Measurements from ENCODE around the gene PKHD1.

Gene PKHD1

DNA sequence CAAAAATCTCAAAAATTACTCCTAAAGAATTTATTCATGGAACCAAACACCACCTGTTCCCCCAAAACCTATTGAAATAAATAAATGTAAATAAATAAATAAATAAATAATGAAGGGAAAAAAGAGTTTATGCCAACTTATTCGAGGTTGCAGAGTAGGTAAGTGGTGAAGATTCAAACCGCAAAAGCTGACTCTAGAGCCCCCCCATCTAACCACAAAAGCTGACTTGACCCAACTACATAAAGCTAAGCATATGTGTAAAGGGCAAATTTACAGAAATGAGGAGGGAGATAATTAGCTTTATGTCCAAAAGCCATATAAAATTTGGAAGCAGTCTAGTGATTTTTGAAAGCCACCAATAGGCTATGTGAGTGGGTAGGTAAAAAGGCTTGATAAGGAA, 486.9 kb downstream of the PKHD1 start:
- no peak for DNase-seq

DNA sequence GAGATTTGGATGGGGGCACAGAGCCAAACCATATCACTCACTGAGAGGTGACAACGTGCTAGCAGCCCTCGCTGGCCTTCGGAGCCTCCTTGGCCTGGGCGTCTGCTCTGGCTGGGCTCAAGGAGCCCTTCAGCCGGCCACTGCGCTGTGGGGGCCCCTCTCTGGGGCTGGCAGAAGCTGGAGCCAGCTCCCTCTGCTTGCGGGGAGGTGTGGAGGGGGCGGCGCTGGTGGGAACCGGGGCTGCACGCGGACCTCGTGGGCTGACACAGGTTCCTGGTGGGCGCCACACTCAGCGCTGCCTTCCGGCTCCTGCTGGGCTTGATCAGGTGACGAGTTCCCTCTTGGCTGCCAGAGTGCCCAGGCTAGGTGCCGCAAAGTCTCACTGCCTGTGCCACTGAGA, 489.2 kb downstream of the PKHD1 start:
- DNase-seq: no peak

DNA sequence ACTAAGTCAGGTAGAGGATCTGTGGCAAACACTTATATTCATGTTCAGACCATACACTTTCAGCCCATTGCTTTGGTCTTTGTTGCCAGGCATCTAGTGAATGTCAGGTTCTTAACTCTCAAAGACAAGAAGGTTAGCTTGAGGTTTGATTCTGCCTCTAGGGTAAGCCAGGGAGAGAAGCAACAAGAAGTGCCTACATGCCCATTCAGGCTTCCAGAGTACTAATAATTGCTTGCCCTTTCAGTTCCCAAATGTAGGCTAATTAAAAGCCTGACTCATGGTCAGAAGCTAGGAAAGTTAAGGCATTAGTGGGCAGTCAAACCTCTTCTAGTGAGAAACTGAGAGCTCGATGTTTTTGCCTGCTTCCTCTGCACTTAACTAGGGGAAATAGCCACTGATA, 492.4 kb downstream of the PKHD1 start:
- DNase-seq: no peak

DNA sequence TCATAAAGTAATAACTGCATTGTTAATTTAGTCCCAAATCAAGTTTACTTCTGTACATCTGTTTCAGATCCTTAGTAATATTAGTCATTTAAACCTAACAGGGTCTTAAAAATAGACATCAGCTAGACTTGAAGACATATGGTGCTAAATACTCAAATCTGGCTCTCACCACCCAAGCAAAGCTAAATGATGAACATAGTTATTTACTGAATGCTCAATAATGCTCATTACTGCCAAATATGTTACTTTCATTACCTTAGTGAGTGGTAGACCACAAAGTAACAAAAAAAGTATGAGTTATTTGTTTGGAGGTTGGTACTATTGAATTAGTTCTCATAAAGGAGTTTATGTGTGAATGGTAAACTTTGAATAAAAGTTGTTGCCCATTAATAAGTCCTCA, 502.1 kb downstream of the PKHD1 start:
- no peak for DNase-seq

DNA sequence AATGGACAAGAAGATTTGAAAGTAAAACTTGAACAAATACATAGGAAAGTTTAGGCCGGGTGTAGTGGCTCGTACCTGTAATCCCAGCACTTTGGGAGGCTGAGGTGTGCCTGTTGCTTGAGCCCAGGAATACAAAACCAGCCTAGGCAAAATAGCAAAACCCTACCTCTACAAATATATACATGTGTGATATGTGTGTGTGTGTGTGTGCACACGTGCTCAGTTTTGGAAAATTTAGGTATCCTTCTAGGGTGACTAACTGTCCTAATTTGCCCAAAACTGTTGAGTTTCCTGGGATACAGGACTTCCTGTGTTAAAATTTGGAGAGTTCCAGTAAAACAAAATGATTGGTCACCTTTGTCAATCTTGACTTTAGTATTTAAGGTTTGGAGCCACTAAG, 503.2 kb downstream of the PKHD1 start:
- DNase-seq: no peak

DNA sequence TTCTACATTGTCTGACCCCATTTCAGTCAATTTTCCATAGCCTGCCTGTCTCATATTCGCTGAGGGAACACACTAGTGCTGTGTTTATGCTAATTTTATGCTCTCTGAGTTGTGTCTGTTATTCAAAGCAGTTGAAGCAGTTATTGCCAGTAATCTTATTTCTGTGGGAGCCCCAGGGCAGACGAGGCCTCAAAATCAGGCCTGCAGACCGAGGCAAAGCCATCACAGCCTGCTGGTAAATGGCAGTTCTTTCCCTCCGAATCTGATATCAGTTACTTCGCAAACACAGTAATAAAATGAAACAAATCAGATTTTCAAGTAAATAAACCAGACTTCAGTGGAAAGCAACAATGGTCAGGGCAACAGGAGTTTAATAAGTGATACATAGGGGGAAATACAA, 508.4 kb downstream of the PKHD1 start:
- DNase-seq: no peak

DNA sequence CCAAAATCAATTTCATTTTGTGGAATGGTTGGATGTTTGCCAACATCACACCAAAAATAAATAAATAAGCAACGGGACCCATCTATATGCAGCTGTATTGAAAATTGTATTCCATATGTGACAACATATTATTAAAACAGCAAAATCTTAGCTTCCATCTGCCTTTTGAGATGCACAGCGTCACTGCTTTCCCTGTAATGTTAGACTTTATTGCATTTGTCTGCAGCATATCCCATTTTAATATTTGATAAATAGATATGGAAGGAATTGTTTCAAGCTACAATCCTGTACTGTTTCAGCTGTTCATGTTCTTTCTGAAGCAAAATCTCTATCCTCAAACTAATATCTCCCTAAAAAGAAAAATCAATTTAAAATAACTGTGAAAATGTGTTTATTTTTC, 509.1 kb downstream of the PKHD1 start:
- DNase-seq: no peak

DNA sequence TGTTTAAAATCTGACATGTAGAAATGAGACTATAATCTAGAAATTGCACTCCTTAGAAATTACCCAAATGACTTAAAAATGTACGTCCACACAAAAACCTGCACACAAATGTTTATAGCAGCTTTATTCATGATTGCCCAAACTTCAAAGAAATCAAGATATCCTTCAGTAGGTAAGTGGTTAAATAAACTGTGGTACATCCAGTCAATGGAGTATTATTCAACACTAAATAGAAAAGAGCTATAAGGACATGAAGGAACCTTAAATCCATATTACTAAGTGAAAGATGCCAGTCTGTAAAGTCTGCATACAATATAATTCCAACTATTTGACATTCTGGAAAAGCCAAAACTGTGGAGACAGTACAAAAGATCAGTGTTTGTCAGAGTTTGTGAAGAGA, 513.4 kb downstream of the PKHD1 start:
- DNase-seq: no peak

DNA sequence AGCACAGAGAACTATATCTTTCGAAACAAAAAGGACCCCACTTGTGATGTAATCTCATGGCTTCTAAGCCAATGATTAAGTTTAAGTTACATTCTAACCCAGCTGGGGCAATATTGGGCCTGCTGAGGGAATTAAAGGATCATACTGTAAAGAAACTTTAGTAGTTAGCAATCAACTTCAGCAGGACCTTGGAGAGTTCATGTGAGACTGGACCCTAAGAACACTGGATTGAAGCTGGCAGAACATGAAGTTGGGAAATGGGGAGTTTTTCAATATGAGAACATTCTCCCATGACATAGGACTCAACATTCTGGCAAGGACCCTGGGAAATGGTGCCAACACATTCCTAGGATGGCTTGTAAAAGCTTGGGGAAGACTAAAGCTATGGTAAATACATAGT, 516.2 kb downstream of the PKHD1 start:
- no peak for DNase-seq

DNA sequence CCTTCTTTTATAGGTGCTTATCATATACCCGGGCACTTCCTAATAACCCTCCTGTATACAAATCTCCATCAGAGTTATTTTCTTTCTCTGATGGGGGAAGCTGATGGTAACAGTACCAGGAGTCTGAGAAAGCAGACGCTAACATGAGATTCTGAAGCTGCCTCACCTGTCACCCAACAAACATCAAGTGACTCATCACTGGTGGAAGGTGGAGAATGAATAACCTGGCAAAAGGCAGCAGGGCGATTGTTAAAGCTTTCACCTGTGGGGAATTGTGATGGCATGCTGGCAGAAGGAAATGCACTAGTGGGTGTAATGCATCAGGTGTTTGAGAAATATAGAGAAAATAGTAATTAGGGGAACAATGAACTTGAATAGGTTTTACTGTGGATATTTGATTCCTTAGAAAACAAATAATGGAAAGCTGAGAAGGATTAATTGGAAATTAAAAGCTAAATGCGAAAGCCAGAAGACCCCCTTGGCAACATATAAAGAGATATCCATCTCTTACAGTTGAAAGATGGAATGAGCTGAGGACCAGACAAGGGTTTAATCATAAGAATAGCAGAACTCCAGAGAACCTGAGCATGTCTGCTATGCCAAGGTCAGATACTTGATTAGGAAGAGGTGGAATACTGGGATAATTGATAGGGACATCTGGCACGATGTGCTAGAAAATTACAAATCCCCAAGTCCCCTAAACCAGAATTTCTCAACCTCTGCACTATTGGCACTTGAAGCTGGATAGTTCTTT, 517.1 kb downstream of the PKHD1 start:
- DNase-seq: no peak

DNA sequence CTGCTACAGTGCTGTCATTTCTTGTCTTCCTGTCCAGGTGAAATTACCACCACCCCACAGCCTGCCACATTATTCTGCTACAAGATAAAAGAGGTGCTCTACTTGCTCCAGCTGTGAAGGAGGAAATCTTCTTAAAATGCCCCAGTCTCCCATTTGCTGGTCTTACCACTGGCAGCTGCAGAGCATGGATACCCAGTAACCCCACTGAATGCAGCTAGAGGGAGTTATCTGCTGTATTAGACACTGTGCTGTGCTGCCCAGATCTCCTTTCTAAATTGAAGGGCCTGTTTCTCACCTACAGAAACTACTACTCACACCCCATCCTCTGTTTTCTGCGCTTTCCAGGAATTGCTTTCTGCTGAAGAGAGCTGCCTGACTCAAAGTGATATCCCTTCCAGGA, 517.8 kb downstream of the PKHD1 start:
- no peak for DNase-seq

DNA sequence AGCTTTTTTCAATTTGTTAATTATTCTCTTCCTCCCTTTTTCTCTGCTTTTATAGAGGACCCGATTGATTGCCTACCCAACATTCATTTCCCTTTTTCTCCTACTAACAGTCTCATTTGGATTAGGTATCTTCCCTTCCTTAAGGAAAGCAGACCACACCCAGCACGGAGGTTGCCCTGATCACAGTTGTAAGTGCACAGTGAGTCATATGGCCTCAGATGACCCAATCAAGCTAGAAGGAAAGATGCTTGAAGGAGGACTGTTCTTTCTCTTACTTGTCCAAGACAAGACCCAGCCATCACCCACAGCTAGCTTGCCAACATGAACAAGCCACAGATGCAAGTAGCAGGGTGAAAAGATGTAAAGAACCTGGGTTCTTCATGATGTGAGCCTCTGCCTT, 518.6 kb downstream of the PKHD1 start:
- no peak for DNase-seq

DNA sequence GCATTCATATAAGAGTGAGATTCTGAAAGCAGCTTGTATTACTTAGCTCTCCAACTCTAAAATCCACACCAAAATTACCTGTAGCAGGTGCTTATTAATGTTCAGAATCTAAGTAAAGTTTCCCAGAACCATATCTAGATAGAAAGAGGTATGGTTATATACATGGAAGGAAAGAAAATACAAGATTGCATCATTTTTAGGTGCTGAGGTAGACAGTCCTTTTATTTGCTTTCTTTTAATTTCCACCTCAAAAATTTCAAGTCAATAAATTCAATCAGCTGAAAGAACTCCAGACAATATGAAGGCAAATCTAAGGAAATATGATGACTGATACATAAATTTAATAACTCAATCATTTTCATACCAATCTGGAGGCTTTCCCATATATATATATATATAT, 521.9 kb downstream of the PKHD1 start:
- DNase-seq: no peak
